Duodenal mucosa (tissue), 2 donors: ENCODE measurements around the gene WDFY4.

Source experiments
- H3K27ac ChIP-seq: one replicate; pipeline ENCODE4 v1.7.0; 2013; ENCODE audit warnings: low read depth, low read length
- H3K27me3 ChIP-seq, 2 donors: one replicate each; pipeline ENCODE4 v1.7.0; 2013; ENCODE audit warnings: low read length in 2 of 2, control low read depth in 1 of 2; ENCODE audit not compliant: insufficient read depth in 2 of 2, control insufficient read depth in 1 of 2
- H3K36me3 ChIP-seq, 2 donors: one replicate each; pipeline ENCODE4 v1.7.0; 2013; ENCODE audit warnings: low read length in 2 of 2, control low read depth in 1 of 2; ENCODE audit not compliant: insufficient read depth in 2 of 2, control insufficient read depth in 1 of 2
- H3K4me1 ChIP-seq, 2 donors: one replicate each; pipeline ENCODE4 v1.7.0; 2013; ENCODE audit warnings: low read length in 2 of 2, control low read depth in 1 of 2; ENCODE audit not compliant: insufficient read depth in 2 of 2, control insufficient read depth in 1 of 2
- H3K4me3 ChIP-seq, 2 donors: one replicate each; pipeline ENCODE4 v1.7.0; 2013; ENCODE audit warnings: low read length in 2 of 2, low read depth in 1 of 2
- H3K9ac ChIP-seq, 2 donors: one replicate each; pipeline ENCODE4 v1.7.0; 2013; ENCODE audit warnings: low read length in 2 of 2, low read depth in 1 of 2
- H3K9me3 ChIP-seq, 2 donors: one replicate each; pipeline ENCODE4 v1.7.0; 2013; ENCODE audit warnings: low read length in 2 of 2, control low read depth in 1 of 2; ENCODE audit not compliant: control insufficient read depth in 1 of 2

Gene WDFY4

DNA sequence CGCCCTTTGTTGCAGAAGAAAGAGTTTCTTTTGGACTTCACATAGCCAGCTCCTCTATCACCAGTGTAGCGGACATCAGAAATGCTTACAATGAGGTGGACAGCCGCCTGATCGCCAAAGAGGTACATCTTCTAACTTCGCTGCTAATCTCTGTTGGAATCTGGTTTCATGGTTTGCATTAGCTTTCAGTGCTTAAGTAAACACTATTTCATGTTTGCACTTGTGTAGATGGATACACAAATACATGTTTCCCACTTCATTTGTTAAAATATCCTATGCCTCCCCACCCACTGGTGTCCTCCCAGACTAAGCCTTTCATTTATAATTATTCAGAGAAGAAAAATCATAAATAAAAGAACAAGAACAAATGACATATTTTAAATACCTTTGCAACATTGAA lies 103.9 kb downstream of the WDFY4 start:
- Histone ChIP-seq H3K9me3 (no peaks in the 10 kb centered on the region), H3K27ac (no peak overlapping the region), H3K4me3 (no peak overlapping the region), H3K4me1 (peaks cover 2 to 4% of the 10 kb centered on the region in 2 donors), H3K36me3 (no peaks in the 10 kb centered on the region), H3K27me3 (no peaks in the 10 kb centered on the region), H3K9ac (no peak overlapping the region)

- no peaks in the 10 kb centered on the region for H3K27me3 ChIP-seq
These were observed 105.1 kb downstream of the WDFY4 start for GRCh38 chr10:48789486-48790456.

DNA sequence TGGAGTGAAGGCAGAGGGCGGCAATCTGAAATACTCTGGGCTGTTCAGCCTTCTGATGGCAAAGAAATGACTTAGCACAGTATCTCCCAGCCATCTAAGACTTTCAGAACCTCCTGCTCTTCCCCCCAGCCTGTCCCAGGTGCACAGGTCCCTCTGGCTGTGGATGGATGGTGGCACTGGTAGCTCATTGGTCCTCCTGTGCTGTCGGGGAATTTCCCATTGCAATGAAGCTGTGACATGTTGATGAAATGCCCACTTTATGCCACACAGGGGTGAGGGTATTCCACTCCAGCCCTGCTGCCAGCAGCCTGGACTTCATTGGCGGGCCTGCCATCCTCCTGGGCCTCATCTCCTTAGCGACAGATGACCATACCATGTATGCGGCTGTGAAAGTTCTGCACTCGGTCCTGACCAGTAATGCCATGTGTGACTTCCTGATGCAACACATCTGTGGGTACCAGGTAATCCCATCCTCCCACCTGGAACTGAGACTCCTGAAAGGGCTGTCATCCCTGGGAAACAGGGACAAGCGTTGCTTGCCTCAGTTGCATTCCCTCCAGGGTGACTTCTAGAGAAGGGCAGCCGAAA lies 105.9 kb downstream of the WDFY4 start:
- no peaks in the 10 kb centered on the region for H3K9me3 ChIP-seq
- no peak overlapping the region for H3K9ac ChIP-seq
- H3K36me3 ChIP-seq = no peaks in the 10 kb centered on the region
- H3K27me3 ChIP-seq = no peaks in the 10 kb centered on the region
- no peak overlapping the region for H3K4me3 ChIP-seq
- H3K27ac ChIP-seq = no peak overlapping the region
- H3K4me1 ChIP-seq = peaks cover 2 to 4% of the 10 kb centered on the region in 2 donors

More at GRCh38 chr10:48789486-48790456, 105.1 kb downstream of the WDFY4 start:
- Histone ChIP-seq H3K4me1 (peaks cover 2 to 4% of the 10 kb centered on the region in 2 donors), H3K4me3 (no peak overlapping the region), H3K36me3 (no peaks in the 10 kb centered on the region), H3K9ac (no peak overlapping the region), H3K9me3 (no peaks in the 10 kb centered on the region), H3K27ac (no peak overlapping the region)

GRCh38 chr10:48791267-48791928 lies 106.7 kb downstream of the WDFY4 start:
- Histone ChIP-seq H3K27ac (no peak overlapping the region), H3K36me3 (no peaks in the 10 kb centered on the region), H3K27me3 (no peaks in the 10 kb centered on the region), H3K4me3 (no peak overlapping the region), H3K9me3 (no peaks in the 10 kb centered on the region), H3K4me1 (peaks cover 2 to 4% of the 10 kb centered on the region in 2 donors), H3K9ac (no peak overlapping the region)

- Histone ChIP-seq H3K9me3 (no peaks in the 10 kb centered on the region), H3K4me1 (peaks cover 2 to 4% of the 10 kb centered on the region in 2 donors), H3K36me3 (no peaks in the 10 kb centered on the region), H3K4me3 (no peak overlapping the region), H3K9ac (no peak overlapping the region), H3K27me3 (no peaks in the 10 kb centered on the region), H3K27ac (no peak overlapping the region)
These were observed 107.4 kb downstream of the WDFY4 start for GRCh38 chr10:48792121-48792520.

- H3K4me3 ChIP-seq = no peak overlapping the region
- H3K9me3 ChIP-seq = no peaks in the 10 kb centered on the region
- peaks cover 2 to 4% of the 10 kb centered on the region in 2 donors for H3K4me1 ChIP-seq
- H3K36me3 ChIP-seq = no peaks in the 10 kb centered on the region
- H3K27ac ChIP-seq = no peak overlapping the region
- H3K27me3 ChIP-seq = no peaks in the 10 kb centered on the region
- H3K9ac ChIP-seq = no peak overlapping the region
These were observed 108.0 kb downstream of the WDFY4 start for GRCh38 chr10:48792687-48793096.

DNA sequence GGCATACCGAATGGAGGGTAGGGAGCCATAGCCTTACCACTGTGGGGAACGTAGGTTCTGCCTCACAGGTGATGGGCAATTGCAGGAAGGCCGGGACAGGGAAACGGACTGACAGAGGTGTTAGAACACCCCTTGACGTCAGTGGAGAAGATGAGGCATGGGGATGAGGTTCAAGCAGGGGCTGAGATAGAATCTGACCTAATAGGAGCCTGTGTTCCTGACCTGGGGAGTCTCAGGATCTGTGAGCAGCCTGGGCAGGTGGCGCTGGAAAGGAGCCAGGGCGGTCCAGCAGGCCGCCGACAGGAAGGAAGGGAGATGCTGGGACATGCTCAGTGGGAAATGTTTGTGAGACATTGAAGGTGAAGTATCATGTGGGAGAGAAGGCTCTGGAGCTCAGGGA lies 109.4 kb downstream of the WDFY4 start:
- no peak overlapping the region for H3K27ac ChIP-seq
- no peaks in the 10 kb centered on the region for H3K27me3 ChIP-seq

DNA sequence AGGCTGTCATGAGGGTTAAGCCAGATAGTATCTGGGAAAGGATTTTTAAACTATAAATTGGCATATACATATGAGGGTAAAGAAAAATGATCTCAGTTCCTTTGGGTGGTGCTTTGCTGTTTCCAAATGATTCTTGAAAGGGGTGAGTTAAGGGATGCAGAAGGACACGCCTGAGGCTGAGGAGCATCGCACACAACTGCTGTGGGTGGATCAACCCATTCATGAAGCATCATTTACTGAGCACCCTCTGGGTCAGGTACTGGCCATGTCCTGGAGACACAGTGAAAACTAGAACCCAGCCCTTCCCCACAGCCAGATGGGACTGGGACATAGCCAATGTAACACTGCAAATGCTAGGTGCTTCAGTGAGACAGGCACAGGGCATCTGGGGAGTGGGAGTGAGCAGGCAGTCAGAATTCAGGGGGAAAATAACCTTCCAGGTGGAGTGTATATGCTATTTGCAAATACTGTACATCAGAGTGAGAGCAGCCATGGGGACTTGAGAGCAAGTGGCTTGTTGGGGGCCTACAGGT lies 112.1 kb downstream of the WDFY4 start:
- H3K27ac ChIP-seq = no peak overlapping the region
- no peaks in the 10 kb centered on the region for H3K27me3 ChIP-seq
- H3K9ac ChIP-seq = no peak overlapping the region
- H3K36me3 ChIP-seq = no peaks in the 10 kb centered on the region
- peaks cover 3 to 4% of the 10 kb centered on the region in 2 donors for H3K4me1 ChIP-seq
- H3K9me3 ChIP-seq = no peaks in the 10 kb centered on the region
- no peak overlapping the region for H3K4me3 ChIP-seq

More for the DNA sequence above, 109.4 kb downstream of the WDFY4 start:
- Histone ChIP-seq H3K9ac (no peak overlapping the region), H3K4me3 (no peak overlapping the region), H3K4me1 (peaks cover 4 to 6% of the 10 kb centered on the region in 2 donors), H3K9me3 (no peaks in the 10 kb centered on the region), H3K36me3 (no peaks in the 10 kb centered on the region)

GRCh38 chr10:48797830-48798229 lies 113.2 kb downstream of the WDFY4 start:
- no peaks in the 10 kb centered on the region for H3K27me3 ChIP-seq

More at GRCh38 chr10:48797830-48798229, 113.2 kb downstream of the WDFY4 start:
- Histone ChIP-seq H3K9ac (no peak overlapping the region), H3K9me3 (no peaks in the 10 kb centered on the region), H3K27ac (no peak overlapping the region), H3K4me1 (peaks cover 3 to 4% of the 10 kb centered on the region in 2 donors), H3K4me3 (no peak overlapping the region), H3K36me3 (no peaks in the 10 kb centered on the region)
